Gastroesophageal sphincter (tissue), 3 donors: ENCODE results near the gene TRIM25.

Source experiments
- POLR2A ChIP-seq, 2 donors: fragments of 450-650 bp; IDR thresholded peaks; one replicate each; pipeline ENCODE4 v1.6.1; 2017; ENCODE audit warnings: antibody characterized with exemption in 2 of 2, mild to moderate bottlenecking in 2 of 2, moderate library complexity in 1 of 2
- TF ChIP-seq, protein P1 (sequence below), 4 experiments: fragments of 200-600 bp in 2 of 4; fragments of 450-650 bp in 2 of 4; sonication (generic) in 1 of 4; IDR thresholded peaks; one replicate each; pipeline ENCODE4 v1.5.1; 2017 to 2019; ENCODE audit warnings: antibody characterized with exemption in 4 of 4, mild to moderate bottlenecking in 2 of 4, moderate library complexity in 2 of 4

DNA sequence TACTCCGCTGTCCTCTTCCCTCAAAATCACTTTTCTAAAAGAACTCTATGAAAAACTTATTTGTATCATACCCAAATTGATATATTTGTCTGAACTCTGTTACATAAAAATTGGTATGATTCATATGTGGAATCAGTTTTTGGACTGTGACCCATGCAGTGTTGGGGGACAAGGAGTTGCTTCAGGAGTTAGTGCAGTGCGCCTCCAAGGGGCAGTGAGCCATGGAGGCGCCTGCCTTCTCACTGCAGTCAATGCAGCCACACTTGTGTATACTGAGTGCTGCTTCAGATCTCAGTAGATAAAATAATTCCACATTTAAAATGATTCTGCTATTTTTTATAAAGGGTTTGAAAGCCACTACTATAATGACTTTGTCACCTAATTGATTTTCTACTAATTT, 47.4 kb downstream of the TRIM25 start:
- no peak for TF ChIP-seq POLR2A (IDR thresholded peaks at IDR 0.05)
- TF ChIP-seq, protein P1, sequence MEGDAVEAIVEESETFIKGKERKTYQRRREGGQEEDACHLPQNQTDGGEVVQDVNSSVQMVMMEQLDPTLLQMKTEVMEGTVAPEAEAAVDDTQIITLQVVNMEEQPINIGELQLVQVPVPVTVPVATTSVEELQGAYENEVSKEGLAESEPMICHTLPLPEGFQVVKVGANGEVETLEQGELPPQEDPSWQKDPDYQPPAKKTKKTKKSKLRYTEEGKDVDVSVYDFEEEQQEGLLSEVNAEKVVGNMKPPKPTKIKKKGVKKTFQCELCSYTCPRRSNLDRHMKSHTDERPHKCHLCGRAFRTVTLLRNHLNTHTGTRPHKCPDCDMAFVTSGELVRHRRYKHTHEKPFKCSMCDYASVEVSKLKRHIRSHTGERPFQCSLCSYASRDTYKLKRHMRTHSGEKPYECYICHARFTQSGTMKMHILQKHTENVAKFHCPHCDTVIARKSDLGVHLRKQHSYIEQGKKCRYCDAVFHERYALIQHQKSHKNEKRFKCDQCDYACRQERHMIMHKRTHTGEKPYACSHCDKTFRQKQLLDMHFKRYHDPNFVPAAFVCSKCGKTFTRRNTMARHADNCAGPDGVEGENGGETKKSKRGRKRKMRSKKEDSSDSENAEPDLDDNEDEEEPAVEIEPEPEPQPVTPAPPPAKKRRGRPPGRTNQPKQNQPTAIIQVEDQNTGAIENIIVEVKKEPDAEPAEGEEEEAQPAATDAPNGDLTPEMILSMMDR (IDR thresholded peaks at IDR 0.05), result no peak
